ENCODE data around the gene ANO6.

The ANO6 gene

DNA sequence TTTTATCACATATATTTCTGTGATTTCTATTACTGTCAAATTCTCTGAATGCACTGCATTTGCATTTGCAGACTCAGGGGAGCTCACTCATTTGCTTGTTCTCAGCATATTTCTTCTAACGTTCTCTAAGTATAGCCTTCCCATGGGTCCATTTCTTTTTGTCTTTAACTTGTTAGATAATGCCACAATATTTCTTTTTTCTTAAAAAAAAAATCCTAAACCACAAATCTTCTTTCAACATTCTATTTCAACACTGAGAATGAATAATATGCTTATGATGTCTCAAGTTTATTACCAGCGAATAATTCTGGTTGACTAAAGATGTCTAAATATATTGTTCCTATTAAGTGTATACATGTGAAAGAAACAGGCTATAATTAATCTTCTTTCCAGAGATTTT, 200.2 kb downstream of the ANO6 start:
- DNase-seq = no peak

GRCh38 chr12:45418520-45418919, 202.6 kb downstream of the ANO6 start:
- DNase-seq = no peak

DNA sequence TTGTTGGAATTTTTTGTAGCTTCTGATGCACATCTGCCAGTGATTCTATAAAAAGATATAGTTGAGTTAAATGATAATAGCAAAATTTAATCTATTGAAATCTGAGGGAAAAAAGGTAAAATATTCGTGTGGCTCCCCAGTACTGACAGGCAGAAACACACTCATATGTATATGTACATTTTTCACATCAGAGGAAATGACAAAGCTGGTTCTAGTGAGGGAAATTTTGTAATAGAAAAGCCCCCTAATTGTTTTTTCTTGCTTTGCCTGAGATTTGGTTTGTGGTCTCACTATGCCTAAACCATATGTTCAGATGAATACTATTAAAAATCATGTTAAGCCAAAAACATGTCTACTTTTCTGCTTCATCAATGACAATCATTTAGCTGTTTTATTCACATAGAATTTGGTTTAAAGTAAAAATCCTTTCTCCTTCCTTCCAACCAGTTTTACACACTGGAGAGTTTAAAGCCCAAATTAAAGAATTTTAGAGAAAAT, 203.5 kb downstream of the ANO6 start:
- no peak for DNase-seq

- no peak for DNase-seq
Observed at GRCh38 chr12:45421736-45422135, 205.8 kb downstream of the ANO6 start.

DNA sequence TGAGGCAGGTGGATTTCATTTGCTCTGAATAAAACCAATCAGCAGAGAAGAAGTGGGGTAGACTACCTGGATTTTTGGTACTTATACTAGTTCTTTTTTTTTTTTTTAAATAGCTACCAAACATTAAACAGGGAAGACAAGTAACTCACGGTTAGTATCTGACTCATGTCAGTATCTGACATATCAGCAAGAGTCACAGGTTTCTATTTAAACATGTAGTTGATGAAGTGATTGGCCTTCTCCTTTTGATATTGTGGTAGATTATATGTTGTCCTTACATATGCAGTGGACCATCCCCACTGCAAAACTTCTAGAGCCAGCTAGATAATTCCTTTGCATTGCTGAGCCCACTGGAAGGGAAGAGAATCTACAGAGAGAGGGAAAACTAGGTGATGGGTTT, 208.0 kb downstream of the ANO6 start:
- no peak for DNase-seq

- no peak for DNase-seq
Observed at GRCh38 chr12:45425426-45425825, 209.5 kb downstream of the ANO6 start.

DNA sequence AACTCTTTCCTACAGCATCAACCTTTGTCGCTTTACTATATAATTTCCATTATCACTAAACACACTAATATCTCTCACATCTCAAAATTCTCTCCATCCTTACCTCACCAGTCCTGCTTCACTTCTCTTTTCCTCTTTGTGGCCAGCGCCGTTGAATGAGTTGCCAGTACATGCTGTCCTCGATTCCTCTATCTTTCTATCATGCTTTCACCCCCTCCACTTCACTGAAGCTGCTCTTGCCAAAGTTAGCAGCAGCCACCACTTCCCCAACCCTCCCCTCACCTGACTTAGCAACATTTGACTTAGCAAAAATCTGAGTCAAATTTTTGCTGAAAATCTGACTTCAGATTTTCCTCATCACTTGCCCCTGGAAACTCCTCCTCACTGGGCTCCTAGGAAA, 210.4 kb downstream of the ANO6 start:
- DNase-seq = no peak

- no peak for DNase-seq
Observed at GRCh38 chr12:45427042-45427441, 211.1 kb downstream of the ANO6 start.

- DNase-seq = no peak
Observed at GRCh38 chr12:45429831-45430230, 213.9 kb downstream of the ANO6 start.

DNA sequence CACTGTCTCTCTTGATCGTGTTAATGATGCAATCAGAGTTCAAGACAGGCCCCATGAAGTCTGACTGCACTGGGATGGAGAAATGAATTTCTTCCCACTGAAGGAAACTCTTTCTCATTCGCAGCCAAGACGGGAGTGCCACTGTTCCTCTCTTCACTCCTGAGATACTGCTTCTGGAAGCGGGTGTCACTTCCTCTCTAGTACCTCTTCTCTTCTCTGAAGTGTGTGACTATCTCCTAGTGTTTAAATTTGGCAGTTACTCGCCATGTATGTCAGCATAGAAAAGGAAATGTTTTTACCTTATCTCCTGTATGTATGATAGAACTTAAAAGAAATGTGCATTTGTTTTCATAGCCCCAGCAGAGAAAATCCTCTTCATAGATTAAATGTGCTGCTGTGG, 215.2 kb downstream of the ANO6 start:
- DNase-seq = no peak

- DNase-seq = no peak
Observed at GRCh38 chr12:45432710-45433109, 216.8 kb downstream of the ANO6 start.

DNA sequence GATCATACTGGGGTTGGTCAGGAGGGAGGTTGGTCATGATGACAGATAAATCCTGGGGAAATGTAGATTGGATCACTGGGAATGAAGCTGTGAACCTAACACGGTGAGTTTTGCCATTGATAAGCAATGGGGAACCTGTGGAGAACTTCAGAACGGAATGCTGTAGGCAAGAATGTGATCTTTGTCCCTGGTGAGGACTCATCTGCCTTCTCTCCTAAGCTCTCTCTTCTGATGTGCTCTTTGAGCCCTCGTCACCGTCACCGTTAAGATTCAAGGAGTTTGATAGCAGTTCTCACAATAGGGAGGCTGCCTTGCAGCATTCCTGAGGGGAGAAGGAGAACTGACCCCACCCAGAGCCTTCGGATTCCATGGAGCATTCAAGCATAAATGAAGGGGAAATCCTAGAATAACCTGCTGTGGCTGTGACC, 217.6 kb downstream of the ANO6 start:
- DNase-seq = no peak

DNA sequence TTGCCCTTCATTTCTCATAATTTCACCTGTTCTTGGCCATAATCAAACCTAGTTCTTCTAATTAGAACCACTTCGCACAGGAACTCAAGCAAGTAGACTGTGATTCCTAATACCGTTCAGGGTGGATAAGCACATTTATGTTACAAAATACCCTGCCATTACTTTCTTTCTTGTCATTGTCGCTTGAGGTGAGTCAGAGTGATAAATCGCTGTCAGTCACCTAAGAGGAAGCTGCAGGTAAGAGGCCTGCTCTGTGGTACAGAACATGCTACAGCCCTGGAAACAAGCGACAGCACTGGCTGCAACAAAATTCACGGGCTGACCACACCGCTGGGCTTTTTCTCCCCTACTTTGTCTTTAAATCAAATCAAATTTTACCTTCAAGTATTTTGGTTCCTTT, 218.2 kb downstream of the ANO6 start:
- no peak for DNase-seq

DNA sequence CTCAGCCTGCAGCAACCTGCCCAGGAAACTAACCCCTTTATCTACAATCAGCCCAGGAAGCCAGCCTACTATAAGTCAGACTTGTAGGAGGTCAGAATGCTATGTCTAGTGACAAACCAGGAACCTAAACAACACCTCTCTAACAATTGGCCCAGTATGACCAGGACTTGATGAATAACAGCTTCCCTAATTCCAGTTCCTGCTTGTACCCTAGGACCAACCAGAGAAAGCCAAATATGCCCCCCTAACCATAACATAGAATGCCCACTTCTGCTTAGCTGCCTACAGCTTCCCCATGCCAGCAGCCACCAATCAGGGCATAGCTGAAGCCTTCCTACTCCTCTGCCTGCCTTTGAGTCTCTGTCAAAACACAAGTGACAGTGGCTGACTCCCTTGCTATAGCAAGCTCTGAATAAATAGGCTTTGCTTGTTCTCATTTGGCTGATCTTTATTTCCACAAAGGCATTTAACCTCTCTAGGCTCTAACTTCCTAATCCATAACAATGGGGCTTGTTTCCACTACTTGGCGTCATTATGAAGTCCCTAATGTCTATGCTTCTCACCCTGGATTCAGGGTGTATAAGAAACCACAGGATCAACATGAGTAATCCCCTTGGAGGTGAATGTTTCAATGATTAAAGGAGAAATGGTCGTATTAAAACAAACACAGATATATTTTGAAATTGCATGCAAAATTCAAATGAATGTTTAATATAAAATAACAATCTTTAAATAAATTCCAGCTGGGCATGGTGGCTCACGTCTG, 220.2 kb downstream of the ANO6 start:
- DNase-seq = no peak

DNA sequence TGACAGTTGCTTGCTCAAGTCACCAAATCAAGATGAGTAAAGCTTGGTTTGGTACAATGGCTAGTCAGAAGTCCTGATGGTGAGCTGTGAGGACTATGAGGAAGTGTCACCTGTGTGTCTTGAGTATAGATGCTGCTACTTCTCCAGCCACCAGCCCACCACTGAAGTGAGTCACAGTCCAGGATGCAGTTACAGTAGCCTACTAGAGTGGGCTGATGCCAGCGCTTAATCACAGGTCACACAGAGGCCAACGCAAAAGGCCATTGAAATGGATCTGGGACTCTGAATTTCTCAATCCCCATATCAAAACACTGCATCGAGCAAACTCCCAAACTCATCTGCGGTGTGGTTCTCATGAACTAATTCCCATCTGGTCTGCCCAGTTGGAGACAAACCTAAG, 223.1 kb downstream of the ANO6 start:
- DNase-seq = no peak

DNA sequence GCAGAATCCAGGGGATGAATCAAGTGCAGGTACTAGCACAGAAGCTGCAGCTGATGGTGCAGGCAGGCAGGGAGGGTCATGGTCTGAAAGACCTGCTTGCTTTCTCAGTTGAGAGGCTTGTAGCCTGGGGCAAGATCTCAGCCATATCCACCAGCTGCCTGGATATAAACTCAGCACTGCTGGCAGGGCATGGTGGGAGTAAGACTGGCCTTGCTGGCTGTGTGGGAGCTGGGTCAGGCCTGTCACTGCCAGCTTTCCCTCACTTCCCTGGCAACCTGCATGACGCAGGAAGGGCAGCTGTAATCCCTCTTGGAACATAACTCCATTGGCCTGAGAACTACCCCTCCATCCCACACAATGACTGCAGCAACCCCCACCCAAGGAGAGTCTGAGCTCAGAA, 230.1 kb downstream of the ANO6 start:
- DNase-seq = no peak

DNA sequence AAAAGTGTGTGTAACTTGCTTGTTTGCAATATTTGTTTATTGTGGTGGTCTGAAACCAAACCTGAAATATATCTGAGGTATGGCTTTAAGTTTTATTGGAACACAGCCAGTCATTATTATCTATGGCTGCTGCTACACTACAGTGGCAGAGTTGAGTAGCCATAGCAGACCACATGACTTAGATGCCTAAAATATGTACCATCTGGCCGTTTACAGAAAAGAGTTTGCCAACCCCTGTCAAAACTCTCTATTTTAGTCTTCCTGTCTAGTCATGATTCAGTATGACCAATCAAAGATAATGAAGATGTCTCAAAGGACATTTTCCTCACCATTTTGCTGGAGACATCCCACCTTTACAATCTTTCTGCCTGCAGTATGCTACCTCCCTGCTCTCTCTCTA, 242.3 kb downstream of the ANO6 start:
- DNase-seq = no peak

GRCh38 chr12:45458854-45459807, 243.2 kb downstream of the ANO6 start:
- no peak for DNase-seq

DNA sequence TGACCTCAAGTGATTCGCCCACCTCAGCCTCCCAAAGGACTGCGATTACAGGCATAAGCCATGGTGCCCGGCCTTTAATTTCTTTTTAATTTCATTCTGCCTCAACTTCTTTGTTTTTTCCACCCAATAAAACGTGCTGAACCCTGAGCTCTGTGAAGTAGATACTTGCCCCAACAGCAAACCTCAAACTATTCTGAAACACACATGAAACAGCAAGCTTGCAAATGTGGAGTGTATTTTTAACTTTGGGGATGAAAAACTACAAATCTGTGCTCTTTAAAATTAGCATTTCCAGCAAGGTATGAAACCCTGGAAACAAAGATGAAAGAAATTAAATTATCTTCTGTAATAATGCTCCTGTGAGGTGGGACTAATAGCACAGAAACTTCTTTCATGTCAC, 246.6 kb downstream of the ANO6 start:
- DNase-seq = no peak

- DNase-seq = no peak
Observed at GRCh38 chr12:45464699-45465098, 248.8 kb downstream of the ANO6 start.

GRCh38 chr12:45468751-45469615, 253.1 kb downstream of the ANO6 start:
- no peak for DNase-seq

- no peak for DNase-seq
Observed at GRCh38 chr12:45469902-45470301, 254.0 kb downstream of the ANO6 start.

DNA sequence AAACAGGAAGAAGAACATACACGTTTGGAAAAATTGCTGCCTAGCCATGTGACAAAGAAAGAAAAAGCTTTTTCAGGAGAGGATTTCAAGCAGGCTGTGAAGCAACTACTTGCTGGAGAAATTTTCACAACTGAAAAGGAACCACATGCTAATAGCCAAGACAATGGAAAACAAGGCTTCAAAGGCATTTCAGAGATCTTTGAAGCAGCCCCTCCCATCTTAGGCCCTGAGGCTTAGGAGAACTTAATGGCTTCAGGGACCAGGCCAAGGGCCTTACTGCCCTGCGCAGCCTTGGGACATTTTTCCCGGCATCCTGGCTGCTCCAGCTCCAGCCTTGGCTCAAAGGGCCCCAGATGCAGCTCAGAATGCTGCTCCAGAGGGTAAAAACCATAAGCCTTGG, 257.7 kb downstream of the ANO6 start:
- no peak for DNase-seq
